BLaER1 treated with 17β-estradiol and CSF1 and Interleukin-3, amounts not matched to agents 10 nM and 100 nM (cell line): ENCODE results near the gene PRAC2.
A peak's percentile ranks its signal among the peaks of the same experiment; 100 is the strongest.

Experiments used
- H3K27ac ChIP-seq, 11 experiments: shearing (Covaris generic); formaldehyde crosslinking; 2 replicates each; pipeline ENCODE4 v1.8.1; 2022
- H3K27me3 ChIP-seq, 11 experiments: shearing (Covaris generic); formaldehyde crosslinking; 2 replicates each; pipeline ENCODE4 v1.8.1; 2022
- H3K36me3 ChIP-seq, 11 experiments: shearing (Covaris generic); formaldehyde crosslinking; 2 replicates each; pipeline ENCODE4 v1.8.1; 2022
- H3K4me1 ChIP-seq, 10 experiments: shearing (Covaris generic); formaldehyde crosslinking; 2 replicates each; pipeline ENCODE4 v1.8.1; 2022
- H3K4me2 ChIP-seq, 11 experiments: shearing (Covaris generic); formaldehyde crosslinking; 2 replicates each; pipeline ENCODE4 v1.8.1; 2022
- H3K4me3 ChIP-seq, 10 experiments: shearing (Covaris generic); formaldehyde crosslinking; 2 replicates each; pipeline ENCODE4 v1.8.1; 2022
- H3K9ac ChIP-seq, 11 experiments: shearing (Covaris generic); formaldehyde crosslinking; 2 replicates each; pipeline ENCODE4 v1.8.1; 2022
- H3K9me3 ChIP-seq, 11 experiments: shearing (Covaris generic); formaldehyde crosslinking; replicated peaks in 1 of 11; 2 replicates each; pipeline ENCODE4 v1.8.1; 2022
- H4K20me1 ChIP-seq, 11 experiments: shearing (Covaris generic); formaldehyde crosslinking; 2 replicates each; pipeline ENCODE4 v1.8.1; 2022
- Cebpa-rat ChIP-seq, 11 experiments: shearing (Covaris generic); IDR thresholded peaks; 2 replicates each; pipeline ENCODE4 v1.8.1; 2022

Gene PRAC2

GRCh38 chr17:48729335-48730239 is 6.6 kb downstream of the PRAC2 start:
- Histone ChIP-seq H3K4me3 (no peak overlapping the region), H3K27me3 (peaks cover 100% of the 10 kb centered on the region in 11 experiments), H3K4me1 (peaks cover 0 to 18% (median 0%) of the 10 kb centered on the region in 10 experiments; a peak in 5 of 20 replicates), H3K27ac (no peak overlapping the region), H3K9me3 (no peaks in the 10 kb centered on the region), H4K20me1 (peaks cover 0 to 91% (median 79%) of the 10 kb centered on the region in 11 experiments; a peak in 18 of 22 replicates), H3K9ac (no peak overlapping the region), H3K36me3 (no peaks in the 10 kb centered on the region), H3K4me2 (peak overlapping the region in 2 of 11 experiments; percentile 53 to 65; a peak in 3 of 22 replicates)
- no peak for TF ChIP-seq Cebpa-rat (IDR thresholded peaks at IDR 0.05)

GRCh38 chr17:48730240-48730550 is 7.2 kb downstream of the PRAC2 start:
- H3K4me1 ChIP-seq: peaks cover 0 to 14% (median 0%) of the 10 kb centered on the region in 10 experiments; a peak in 5 of 20 replicates
- H4K20me1 ChIP-seq: peaks cover 0 to 91% (median 79%) of the 10 kb centered on the region in 11 experiments; a peak in 18 of 22 replicates
- no peaks in the 10 kb centered on the region for H3K36me3 ChIP-seq
- H3K27me3 ChIP-seq: peaks cover 100% of the 10 kb centered on the region in 11 experiments
- no peak overlapping the region for H3K9ac ChIP-seq
- no peaks in the 10 kb centered on the region for H3K9me3 ChIP-seq
- H3K4me2 ChIP-seq: no peak overlapping the region
- H3K4me3 ChIP-seq: no peak overlapping the region
- no peak for TF ChIP-seq Cebpa-rat (IDR thresholded peaks at IDR 0.05)
- H3K27ac ChIP-seq: no peak overlapping the region

GRCh38 chr17:48731355-48731754 is 8.4 kb downstream of the PRAC2 start:
- no peak overlapping the region for H3K4me2 ChIP-seq
- H3K4me1 ChIP-seq: peaks cover 0 to 14% (median 0%) of the 10 kb centered on the region in 10 experiments; a peak in 4 of 20 replicates
- peaks cover 100% of the 10 kb centered on the region in 11 experiments for H3K27me3 ChIP-seq
- TF ChIP-seq Cebpa-rat (IDR thresholded peaks at IDR 0.05): no peak
- peaks cover 0 to 91% (median 78%) of the 10 kb centered on the region in 11 experiments; a peak in 17 of 22 replicates for H4K20me1 ChIP-seq
- no peak overlapping the region for H3K27ac ChIP-seq
- H3K36me3 ChIP-seq: no peaks in the 10 kb centered on the region
- H3K9ac ChIP-seq: no peak overlapping the region
- H3K4me3 ChIP-seq: no peak overlapping the region
- 0 out of 22 replicates have a peak, but pooled peaks cover 0 to 2% (median 0%) of the 10 kb centered on the region in 11 experiments for H3K9me3 ChIP-seq

GRCh38 chr17:48732688-48733629 is 10.0 kb downstream of the PRAC2 start:
- Histone ChIP-seq H3K27me3 (peaks cover 100% of the 10 kb centered on the region in 11 experiments), H3K4me1 (peaks cover 0 to 13% (median 0%) of the 10 kb centered on the region in 10 experiments; a peak in 4 of 20 replicates), H3K27ac (no peak overlapping the region), H3K9ac (no peak overlapping the region), H3K4me2 (no peak overlapping the region), H3K9me3 (peaks cover 0 to 8% (median 0%) of the 10 kb centered on the region in 11 experiments; a peak in 3 of 22 replicates), H4K20me1 (peaks cover 0 to 91% (median 65%) of the 10 kb centered on the region in 11 experiments; a peak in 17 of 22 replicates), H3K36me3 (no peaks in the 10 kb centered on the region), H3K4me3 (no peak overlapping the region)
- no peak for TF ChIP-seq Cebpa-rat (IDR thresholded peaks at IDR 0.05)

GRCh38 chr17:48733632-48734328 is 10.8 kb downstream of the PRAC2 start:
- H3K9me3 ChIP-seq: peaks cover 0 to 13% (median 4%) of the 10 kb centered on the region in 11 experiments; a peak in 10 of 22 replicates
- H3K4me2 ChIP-seq: no peak overlapping the region
- no peak overlapping the region for H3K4me3 ChIP-seq
- H3K9ac ChIP-seq: no peak overlapping the region
- no peaks in the 10 kb centered on the region for H3K36me3 ChIP-seq
- peaks cover 100% of the 10 kb centered on the region in 11 experiments for H3K27me3 ChIP-seq
- peaks cover 0 to 91% (median 65%) of the 10 kb centered on the region in 11 experiments; a peak in 17 of 22 replicates for H4K20me1 ChIP-seq
- H3K4me1 ChIP-seq: peaks cover 0 to 5% (median 0%) of the 10 kb centered on the region in 10 experiments; a peak in 2 of 20 replicates
- H3K27ac ChIP-seq: no peak overlapping the region
- no peak for TF ChIP-seq Cebpa-rat (IDR thresholded peaks at IDR 0.05)

- peaks cover 0 to 20% (median 10%) of the 10 kb centered on the region in 11 experiments; a peak in 12 of 22 replicates for H3K9me3 ChIP-seq
- peaks cover 0 to under 1% (median 0%) of the 10 kb centered on the region in 10 experiments; a peak in 1 of 20 replicates for H3K4me1 ChIP-seq
- no peaks in the 10 kb centered on the region for H3K36me3 ChIP-seq
- no peak overlapping the region for H3K4me3 ChIP-seq
- no peak overlapping the region for H3K27ac ChIP-seq
- H3K4me2 ChIP-seq: no peak overlapping the region
- TF ChIP-seq Cebpa-rat (IDR thresholded peaks at IDR 0.05): no peak
- peaks cover 100% of the 10 kb centered on the region in 11 experiments for H3K27me3 ChIP-seq
- peaks cover 0 to 92% (median 67%) of the 10 kb centered on the region in 11 experiments; a peak in 17 of 22 replicates for H4K20me1 ChIP-seq
- H3K9ac ChIP-seq: no peak overlapping the region
Observed at GRCh38 chr17:48734333-48735061, 11.5 kb downstream of the PRAC2 start.

- Histone ChIP-seq H3K27ac (no peak overlapping the region), H3K27me3 (peaks cover 100% of the 10 kb centered on the region in 11 experiments), H3K9ac (no peak overlapping the region), H3K4me1 (no peaks in the 10 kb centered on the region), H3K4me3 (no peak overlapping the region), H3K4me2 (no peak overlapping the region), H3K9me3 (peaks cover 0 to 25% (median 10%) of the 10 kb centered on the region in 11 experiments; a peak in 12 of 22 replicates), H3K36me3 (no peaks in the 10 kb centered on the region), H4K20me1 (peaks cover 0 to 87% (median 65%) of the 10 kb centered on the region in 11 experiments; a peak in 17 of 22 replicates)
- no peak for TF ChIP-seq Cebpa-rat (IDR thresholded peaks at IDR 0.05)
Observed at GRCh38 chr17:48735062-48735351, 12.0 kb downstream of the PRAC2 start.
